Mucosa of descending colon (tissue), 3 donors: Measurements from ENCODE around the gene SUN2. TPM values are rescaled to one million over a fixed set of nuclear protein-coding genes. Genes with fewer than 3 reads are reported as not detected.
A peak's percentile ranks its signal among the peaks of the same experiment; 100 is the strongest.

ENCODE experiments used
- ATAC-seq: fragments of 200-7000 bp; cut with Tn5 transposase; one replicate; pipeline ENCODE4 v1.9.1; 2020; ENCODE audit warnings: mild to moderate bottlenecking, moderate library complexity
- DNase-seq, 3 donors: peaks; one replicate each; pipeline ENCODE4 v3.0.0-alpha.2; 2020
- H3K36me3 ChIP-seq: fragments of 200-600 bp; one replicate; pipeline ENCODE4 v1.8.0; 2021; ENCODE audit warnings: low read depth, mild to moderate bottlenecking
- H3K4me1 ChIP-seq: fragments of 200-600 bp; one replicate; pipeline ENCODE4 v1.8.0; 2021; ENCODE audit warnings: low read depth, mild to moderate bottlenecking
- H3K4me3 ChIP-seq: fragments of 200-600 bp; one replicate; pipeline ENCODE4 v1.8.0; 2021; ENCODE audit warnings: mild to moderate bottlenecking
- H3K9me3 ChIP-seq: fragments of 200-600 bp; one replicate; pipeline ENCODE4 v1.8.0; 2021; ENCODE audit warnings: mild to moderate bottlenecking
- CTCF ChIP-seq: fragments of 200-600 bp; IDR thresholded peaks from one replicate; pipeline ENCODE4 v1.8.0; 2022; ENCODE audit warnings: antibody characterized with exemption, mild to moderate bottlenecking
- intact Hi-C, 2 donors: fragments of 100-400 bp; cut with DNase I in 1 of 2; cut with micrococcal nuclease in 1 of 2; formaldehyde crosslinking; loops; one replicate each; pipeline versions ENCODE4 v1.11.0 to v1.11.1; 2022; cut with DNase I, micrococcal nuclease
- total RNA-seq, 3 donors: library from RNA; stranded (reverse); fragmentation: NEBNext Ultra II Directional in 2 of 3; extraction: Animal tissue kit (Norgen Biotek cat#: 25700) in 2 of 3; gene quantifications; one replicate each; pipeline versions ENCODE4 v1.2.1 to v1.2.4, GENCODE V29; 2021 to 2023
- donor health status: DM: no; HTN: no; CAD: no; lungs with moderate emphysema.
- donor health status: DM: no; HTN: no; CAD: no.
- donor health status: DM: no; HTN: yes; CAD: no.

The SUN2 gene
- total RNA-seq, 3 donors from 2014 or later, result 130 to 235 (median 181) TPM

GRCh38 chr22:38732251-38732815, 23.5 kb downstream of the SUN2 start:
- H3K36me3 ChIP-seq, result peaks cover 8% of the 10 kb centered on the region
- no peak for TF ChIP-seq CTCF
- peak in 2 of 3 donors; percentile 24 to 29 for DNase-seq
- intact Hi-C loops, result no loop called here
- no peaks in the 10 kb centered on the region for H3K9me3 ChIP-seq
- H3K4me1 ChIP-seq, result peaks cover 6% of the 10 kb centered on the region
- no peak overlapping the region for H3K4me3 ChIP-seq
- ATAC-seq, result no peak

DNA sequence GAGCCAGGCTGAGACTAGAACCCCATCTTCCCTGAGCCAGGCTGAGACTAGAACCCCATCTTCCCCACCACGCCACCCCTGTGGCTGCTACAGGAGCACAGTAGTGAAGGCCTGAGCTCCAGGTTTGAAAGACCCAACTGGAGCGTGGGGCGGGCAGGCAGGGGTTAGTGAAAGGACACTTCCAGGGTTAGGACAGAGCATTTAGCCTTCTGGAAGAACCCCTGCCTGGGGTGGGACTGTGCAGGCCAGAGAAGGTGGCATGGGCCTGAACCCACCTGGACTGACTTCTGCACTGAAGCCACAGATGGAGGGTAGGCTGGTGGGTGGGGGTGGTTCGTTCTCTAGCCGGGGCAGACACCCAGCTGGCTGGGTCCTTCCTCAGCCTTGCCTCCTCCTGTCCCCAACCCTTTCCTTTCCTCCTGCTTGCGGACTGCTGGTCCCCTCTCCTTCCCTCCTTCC, 24.1 kb downstream of the SUN2 start:
- TF ChIP-seq CTCF, result no peak
- H3K4me1 ChIP-seq, result peaks cover 6% of the 10 kb centered on the region
- intact Hi-C loops, result no loop called here
- no peak overlapping the region for H3K4me3 ChIP-seq
- ATAC-seq (no peak), DNase-seq (peak in 1 of 3 donors; percentile 39)
- H3K9me3 ChIP-seq, result no peaks in the 10 kb centered on the region
- peaks cover 8% of the 10 kb centered on the region for H3K36me3 ChIP-seq

GRCh38 chr22:38730411-38730871, 25.4 kb downstream of the SUN2 start:
- ATAC-seq, result no peak
- Histone ChIP-seq H3K36me3 (peaks cover 8% of the 10 kb centered on the region), H3K9me3 (no peaks in the 10 kb centered on the region), H3K4me1 (peaks cover 6% of the 10 kb centered on the region), H3K4me3 (no peak overlapping the region)
- TF ChIP-seq CTCF, result no peak
- intact Hi-C loops, result no loop called here
- DNase-seq, result peak in 1 of 3 donors; percentile 29

GRCh38 chr22:38729946-38730345, 25.9 kb downstream of the SUN2 start:
- Histone ChIP-seq H3K4me1 (peaks cover 6% of the 10 kb centered on the region), H3K9me3 (no peaks in the 10 kb centered on the region), H3K4me3 (no peak overlapping the region), H3K36me3 (peaks cover 8% of the 10 kb centered on the region)
- DNase-seq (peak in 1 of 3 donors; percentile 22), ATAC-seq (no peak)
- intact Hi-C loops, result no loop called here
- TF ChIP-seq CTCF, result no peak

GRCh38 chr22:38728871-38729796, 26.7 kb downstream of the SUN2 start:
- peaks cover 6% of the 10 kb centered on the region for H3K4me1 ChIP-seq
- TF ChIP-seq CTCF, result no peak
- DNase-seq (peak in 2 of 3 donors; percentile 11 to 39), ATAC-seq (no peak)
- peaks cover 8% of the 10 kb centered on the region for H3K36me3 ChIP-seq
- intact Hi-C loops, result no loop called here
- no peaks in the 10 kb centered on the region for H3K9me3 ChIP-seq
- no peak overlapping the region for H3K4me3 ChIP-seq
